SK-N-SH treated with all-trans-retinoic acid at 6 μM for 48 hours (cell line): ENCODE data around the gene TBC1D22B.

Source experiments
- ATAC-seq: fragments of 200-7000 bp; cut with Tn5 transposase; 3 replicates; pipeline ENCODE4 v1.9.1; 2020; ENCODE audit warnings: mild to moderate bottlenecking, moderate library complexity
- ARNTL ChIP-seq: fragments of 450-650 bp; formaldehyde crosslinking; IDR thresholded peaks from 2 replicates; pipeline ENCODE4 v1.5.0; 2020; ENCODE audit warnings: low read depth, mild to moderate bottlenecking, moderate library complexity, borderline replicate concordance
- BACH2 ChIP-seq: fragments of 250-450 bp; sonication (Bioruptor Pico); IDR thresholded peaks from 2 replicates; pipeline ENCODE4 v1.9.0; 2021; ENCODE audit warnings: mild to moderate bottlenecking, borderline replicate concordance
- CREB5 ChIP-seq: fragments of 250-450 bp; sonication (Bioruptor Pico); IDR thresholded peaks from 2 replicates; pipeline ENCODE4 v1.5.1; 2020; ENCODE audit warnings: low read depth, mild to moderate bottlenecking, moderate library complexity
- CSDC2 ChIP-seq: fragments of 250-450 bp; sonication (Bioruptor Pico); IDR thresholded peaks from 2 replicates; pipeline ENCODE4 v1.5.0; 2020; ENCODE audit warnings: mild to moderate bottlenecking, moderate library complexity
- ESRRG ChIP-seq: fragments of 250-450 bp; sonication (Bioruptor Pico); IDR thresholded peaks from 2 replicates; pipeline ENCODE4 v1.6.1; 2021; ENCODE audit warnings: mild to moderate bottlenecking
- GLIS3 ChIP-seq: fragments of 250-450 bp; sonication (Bioruptor Pico); IDR thresholded peaks from 2 replicates; pipeline ENCODE4 v1.5.0; 2020; ENCODE audit warnings: mild to moderate bottlenecking, moderate library complexity
- ISL1 ChIP-seq: fragments of 250-450 bp; sonication (Bioruptor Pico); IDR thresholded peaks from 2 replicates; pipeline ENCODE4 v2.1.2; 2022; ENCODE audit warnings: mild to moderate bottlenecking, moderate library complexity
- OSR1 ChIP-seq: fragments of 250-450 bp; sonication (Bioruptor Pico); IDR thresholded peaks from 2 replicates; pipeline ENCODE4 v1.8.0; 2022; ENCODE audit warnings: moderate library complexity, mild to moderate bottlenecking, inconsistent platforms
- PPARA ChIP-seq: fragments of 250-450 bp; sonication (Bioruptor Pico); IDR thresholded peaks from 2 replicates; pipeline ENCODE4 v1.5.0; 2020; ENCODE audit warnings: mild to moderate bottlenecking, borderline replicate concordance
- RARB ChIP-seq: fragments of 250-450 bp; sonication (Bioruptor Pico); IDR thresholded peaks from 2 replicates; pipeline ENCODE4 v1.8.0; 2021; ENCODE audit warnings: mild to moderate bottlenecking, moderate library complexity
- SNAI2 ChIP-seq: fragments of 250-450 bp; sonication (Bioruptor Pico); IDR thresholded peaks from 2 replicates; pipeline ENCODE4 v1.5.0; 2020; ENCODE audit warnings: mild to moderate bottlenecking, moderate library complexity
- TCF4 ChIP-seq: fragments of 250-450 bp; sonication (Bioruptor Pico); IDR thresholded peaks from 2 replicates; pipeline ENCODE4 v1.8.0; 2021; ENCODE audit warnings: mild to moderate bottlenecking, moderate library complexity, borderline replicate concordance
- TOX ChIP-seq: fragments of 250-450 bp; sonication (Bioruptor Pico); IDR thresholded peaks from 2 replicates; pipeline ENCODE4 v1.8.0; 2021; ENCODE audit warnings: mild to moderate bottlenecking, moderate library complexity, borderline replicate concordance
- TSHZ2 ChIP-seq: fragments of 250-450 bp; sonication (Bioruptor Pico); IDR thresholded peaks from 2 replicates; pipeline ENCODE4 v1.5.0; 2020; ENCODE audit warnings: mild to moderate bottlenecking, moderate library complexity
- ZC3H10 ChIP-seq: fragments of 250-450 bp; sonication (Bioruptor Pico); IDR thresholded peaks from 2 replicates; pipeline ENCODE4 v1.5.1; 2021; ENCODE audit warnings: mild to moderate bottlenecking, moderate library complexity
- ZFP3 ChIP-seq: fragments of 250-450 bp; sonication (Bioruptor Pico); IDR thresholded peaks from 2 replicates; pipeline ENCODE4 v1.5.0; 2020; ENCODE audit warnings: mild to moderate bottlenecking, moderate library complexity
- ZFP30 ChIP-seq: fragments of 450-650 bp; formaldehyde crosslinking; IDR thresholded peaks from 2 replicates; pipeline ENCODE4 v1.5.0; 2022; ENCODE audit warnings: mild to moderate bottlenecking, moderate library complexity
- ZNF565 ChIP-seq: fragments of 450-650 bp; formaldehyde crosslinking; conservative IDR thresholded peaks from 2 replicates; pipeline ENCODE4 v1.5.0; 2020; ENCODE audit warnings: low read depth, mild to moderate bottlenecking, moderate library complexity
- ZNF8 ChIP-seq: fragments of 450-650 bp; formaldehyde crosslinking; IDR thresholded peaks from 2 replicates; pipeline ENCODE4 v1.5.0; 2020; ENCODE audit warnings: mild to moderate bottlenecking, moderate library complexity
- TF ChIP-seq, protein P1 (sequence below): fragments of 250-450 bp; sonication (Bioruptor Pico); IDR thresholded peaks from 2 replicates; pipeline ENCODE4 v1.8.0; 2020; ENCODE audit warnings: mild to moderate bottlenecking, moderate library complexity, borderline replicate concordance
- TF ChIP-seq, protein P2 (sequence below): fragments of 250-450 bp; sonication (Bioruptor Pico); IDR thresholded peaks from 2 replicates; pipeline ENCODE4 v1.8.0; 2021; ENCODE audit warnings: low read depth, mild to moderate bottlenecking, moderate library complexity, borderline replicate concordance

Gene TBC1D22B

DNA sequence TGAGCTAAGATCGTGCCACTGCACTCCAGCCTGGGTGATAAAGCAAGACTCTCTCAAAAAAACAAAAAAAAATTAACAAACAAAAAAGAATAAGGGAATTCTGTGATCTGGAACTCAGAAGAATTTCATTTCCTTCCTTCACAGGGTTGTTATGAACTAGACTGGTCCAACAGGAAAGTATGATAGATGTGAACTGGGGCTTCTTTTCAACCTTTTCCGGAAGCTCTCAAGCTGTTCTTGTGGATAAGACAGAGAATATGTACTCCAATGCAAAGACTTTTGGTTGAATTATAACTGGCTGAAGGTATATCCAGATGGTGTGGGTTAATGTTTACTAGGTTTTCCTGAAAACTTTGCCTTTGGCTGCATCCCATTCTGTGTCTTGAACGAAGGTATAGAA lies 101.5 kb downstream of the TBC1D22B start:
- TF ChIP-seq CSDC2 (no peak), ZNF8 (CRISPR knock-in tag) (no peak), TSHZ2 (CRISPR knock-in tag) (no peak), ISL1 (CRISPR knock-in tag) (no peak), OSR1 (no peak), RARB (CRISPR knock-in tag) (no peak), ZNF565 (CRISPR knock-in tag) (no peak), SNAI2 (CRISPR knock-in tag) (no peak), ZC3H10 (no peak), BACH2 (CRISPR knock-in tag) (no peak), PPARA (CRISPR knock-in tag) (no peak), CREB5 (CRISPR knock-in tag) (no peak), ZFP3 (CRISPR knock-in tag) (no peak)
- ATAC-seq = no peak

- ATAC-seq = no peak
- no peak for TF ChIP-seq ZFP3 (CRISPR knock-in tag)
Measured at GRCh38 chr6:37362101-37362828, 104.7 kb downstream of the TBC1D22B start.

DNA sequence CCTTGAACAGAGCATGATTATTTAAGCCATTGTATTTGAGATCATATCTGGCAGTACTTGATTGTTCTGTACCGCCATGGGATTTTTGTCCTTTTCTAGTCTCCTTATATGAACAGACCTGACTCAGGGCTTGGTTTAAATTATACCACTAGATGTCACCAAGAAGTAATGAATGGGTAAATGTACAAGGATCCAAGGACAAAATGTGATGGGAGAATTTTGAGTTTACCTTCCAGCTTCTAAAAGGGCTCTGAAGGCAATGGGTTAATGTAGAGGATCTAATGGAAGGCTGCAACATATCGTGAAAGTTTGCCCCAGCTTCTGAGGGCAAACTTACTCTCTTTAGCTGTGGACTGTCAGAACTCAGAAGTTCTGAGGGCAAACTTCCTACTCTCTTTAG lies 108.2 kb downstream of the TBC1D22B start:
- ATAC-seq = peak; percentile 65
- TF ChIP-seq TCF4 (CRISPR knock-in tag) (no peak), ZFP3 (CRISPR knock-in tag) (no peak), CSDC2 (no peak), PPARA (CRISPR knock-in tag) (no peak), ZC3H10 (no peak), ZNF565 (CRISPR knock-in tag) (no peak)
- TF ChIP-seq, protein P1, sequence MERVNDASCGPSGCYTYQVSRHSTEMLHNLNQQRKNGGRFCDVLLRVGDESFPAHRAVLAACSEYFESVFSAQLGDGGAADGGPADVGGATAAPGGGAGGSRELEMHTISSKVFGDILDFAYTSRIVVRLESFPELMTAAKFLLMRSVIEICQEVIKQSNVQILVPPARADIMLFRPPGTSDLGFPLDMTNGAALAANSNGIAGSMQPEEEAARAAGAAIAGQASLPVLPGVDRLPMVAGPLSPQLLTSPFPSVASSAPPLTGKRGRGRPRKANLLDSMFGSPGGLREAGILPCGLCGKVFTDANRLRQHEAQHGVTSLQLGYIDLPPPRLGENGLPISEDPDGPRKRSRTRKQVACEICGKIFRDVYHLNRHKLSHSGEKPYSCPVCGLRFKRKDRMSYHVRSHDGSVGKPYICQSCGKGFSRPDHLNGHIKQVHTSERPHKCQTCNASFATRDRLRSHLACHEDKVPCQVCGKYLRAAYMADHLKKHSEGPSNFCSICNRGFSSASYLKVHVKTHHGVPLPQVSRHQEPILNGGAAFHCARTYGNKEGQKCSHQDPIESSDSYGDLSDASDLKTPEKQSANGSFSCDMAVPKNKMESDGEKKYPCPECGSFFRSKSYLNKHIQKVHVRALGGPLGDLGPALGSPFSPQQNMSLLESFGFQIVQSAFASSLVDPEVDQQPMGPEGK (CRISPR knock-in tag) = no peak
- TF ChIP-seq, all 23 proteins: peak for 0

GRCh38 chr6:37366910-37367309 lies 109.3 kb downstream of the TBC1D22B start:
- TF ChIP-seq ZC3H10 = no peak
- no peak for TF ChIP-seq SNAI2 (CRISPR knock-in tag)
- TF ChIP-seq GLIS3 (CRISPR knock-in tag) = no peak
- TF ChIP-seq BACH2 (CRISPR knock-in tag) = no peak
- TF ChIP-seq ZNF565 (CRISPR knock-in tag) = no peak
- no peak for TF ChIP-seq CSDC2
- TF ChIP-seq ZFP3 (CRISPR knock-in tag) = no peak
- no peak for TF ChIP-seq TCF4 (CRISPR knock-in tag)
- TF ChIP-seq ZFP30 = no peak
- no peak for TF ChIP-seq PPARA (CRISPR knock-in tag)
- no peak for ATAC-seq

DNA sequence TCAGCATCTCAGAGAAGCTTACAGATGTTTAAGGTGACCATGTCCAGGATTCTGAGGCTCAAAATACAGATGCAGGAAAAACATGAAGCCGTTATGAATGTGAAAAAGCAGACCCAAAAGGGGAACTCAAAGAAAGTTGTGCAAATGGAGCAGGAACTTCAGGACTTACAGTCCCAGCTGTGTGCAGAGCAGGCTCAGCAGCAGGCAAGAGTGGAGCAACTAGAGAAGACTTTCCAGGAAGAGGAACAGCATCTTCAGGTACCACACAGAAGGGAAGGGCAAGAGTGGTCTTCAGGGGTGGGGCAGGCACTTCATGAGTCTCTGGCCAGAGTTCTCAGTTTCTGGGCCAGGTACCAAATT lies 111.4 kb downstream of the TBC1D22B start:
- ATAC-seq = no peak
- TF ChIP-seq ZNF8 (CRISPR knock-in tag) = no peak
- TF ChIP-seq OSR1 = no peak
- TF ChIP-seq ZC3H10 = no peak
- no peak for TF ChIP-seq GLIS3 (CRISPR knock-in tag)
- no peak for TF ChIP-seq PPARA (CRISPR knock-in tag)
- TF ChIP-seq, protein P1 (CRISPR knock-in tag) = no peak
- TF ChIP-seq, protein P2, sequence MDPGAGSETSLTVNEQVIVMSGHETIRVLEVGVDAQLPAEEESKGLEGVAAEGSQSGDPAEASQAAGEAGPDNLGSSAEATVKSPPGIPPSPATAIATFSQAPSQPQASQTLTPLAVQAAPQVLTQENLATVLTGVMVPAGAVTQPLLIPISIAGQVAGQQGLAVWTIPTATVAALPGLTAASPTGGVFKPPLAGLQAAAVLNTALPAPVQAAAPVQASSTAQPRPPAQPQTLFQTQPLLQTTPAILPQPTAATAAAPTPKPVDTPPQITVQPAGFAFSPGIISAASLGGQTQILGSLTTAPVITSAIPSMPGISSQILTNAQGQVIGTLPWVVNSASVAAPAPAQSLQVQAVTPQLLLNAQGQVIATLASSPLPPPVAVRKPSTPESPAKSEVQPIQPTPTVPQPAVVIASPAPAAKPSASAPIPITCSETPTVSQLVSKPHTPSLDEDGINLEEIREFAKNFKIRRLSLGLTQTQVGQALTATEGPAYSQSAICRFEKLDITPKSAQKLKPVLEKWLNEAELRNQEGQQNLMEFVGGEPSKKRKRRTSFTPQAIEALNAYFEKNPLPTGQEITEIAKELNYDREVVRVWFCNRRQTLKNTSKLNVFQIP (CRISPR knock-in tag) = no peak
- TF ChIP-seq TCF4 (CRISPR knock-in tag) = no peak
- no peak for TF ChIP-seq ZFP3 (CRISPR knock-in tag)
- no peak for TF ChIP-seq ESRRG (CRISPR knock-in tag)
- TF ChIP-seq RARB (CRISPR knock-in tag) = no peak
- no peak for TF ChIP-seq ZFP30
- TF ChIP-seq ARNTL = no peak
- TF ChIP-seq TOX (CRISPR knock-in tag) = no peak
- TF ChIP-seq ZNF565 (CRISPR knock-in tag) = no peak
- TF ChIP-seq CSDC2 = no peak
